ENCODE data around the gene STXBP1.
"Not testable (repeated sequence)": the region's sequence is repeated elsewhere in the genome, so short reads cannot be mapped to it uniquely, and the experiment has no call there.

STXBP1 gene

DNA sequence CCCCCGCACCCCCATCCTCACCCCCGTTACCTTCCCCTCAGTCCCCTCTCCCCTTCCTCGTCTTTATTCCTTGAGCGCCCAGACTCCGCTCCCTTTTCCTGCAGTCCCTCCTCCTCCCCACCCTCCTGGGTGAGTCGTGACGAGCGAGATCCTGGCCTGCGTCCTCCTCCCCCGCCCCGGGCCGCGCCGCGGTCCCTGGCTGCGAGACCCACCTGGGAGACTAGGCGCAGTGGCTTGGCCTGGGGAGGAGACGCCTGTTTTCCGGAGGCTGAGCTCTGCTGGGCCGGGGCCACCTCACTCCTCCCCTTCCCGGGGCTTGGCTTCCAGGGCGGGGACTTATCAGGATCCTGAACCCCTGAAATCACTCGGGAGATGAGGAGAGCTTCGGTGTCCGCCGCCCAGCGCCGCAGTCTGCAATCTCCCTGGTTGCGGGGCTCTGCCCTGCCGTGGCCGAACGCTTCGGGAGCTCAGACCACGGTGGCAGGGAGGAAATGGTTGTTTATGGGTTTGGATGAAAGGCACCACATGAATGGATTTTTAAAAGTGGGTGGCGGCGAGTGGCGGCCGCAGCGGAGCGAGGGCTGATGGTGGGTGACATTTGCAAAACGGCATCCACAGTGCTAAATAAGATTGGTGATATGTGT is 984 bp downstream of the STXBP1 start:
- H3K4me1 ChIP-seq (ENCODE audit: insufficient read depth, low read length): peaks cover 19% of the 10 kb centered on the region
- no peaks in the 10 kb centered on the region for H3K9me3 ChIP-seq (ENCODE audit: low read length)
- peaks cover 13% of the 10 kb centered on the region for H3K27me3 ChIP-seq (ENCODE audit: insufficient read depth, low read length)

GRCh38 chr9:127613583-127613954 is 1.5 kb downstream of the STXBP1 start:
- Histone ChIP-seq H3K9me3 (ENCODE audit: low read length) (no peaks in the 10 kb centered on the region), H3K36me3 (ENCODE audit: insufficient read depth, low read length) (no peaks in the 10 kb centered on the region), H3K4me1 (ENCODE audit: insufficient read depth, low read length) (peaks cover 17% of the 10 kb centered on the region), H2AFZ (ENCODE audit: low read depth, low read length) (peak overlapping the region; percentile 91), H3K4me3 (ENCODE audit: low read length) (peak overlapping the region; percentile 93), H3K27me3 (ENCODE audit: insufficient read depth, low read length) (peaks cover 13% of the 10 kb centered on the region)

More for the DNA sequence above, 984 bp downstream of the STXBP1 start:
- Histone ChIP-seq H2AFZ (ENCODE audit: low read depth, low read length) (peak overlapping the region; percentile 91), H3K36me3 (ENCODE audit: insufficient read depth, low read length) (no peaks in the 10 kb centered on the region), H3K4me3 (ENCODE audit: low read length) (peak overlapping the region; percentile 93)

- Histone ChIP-seq H2AFZ (ENCODE audit: low read depth, low read length) (no peak overlapping the region), H3K27me3 (ENCODE audit: insufficient read depth, low read length) (peaks cover 7% of the 10 kb centered on the region), H3K9me3 (ENCODE audit: low read length) (no peaks in the 10 kb centered on the region), H3K4me3 (ENCODE audit: low read length) (no peak overlapping the region), H3K36me3 (ENCODE audit: insufficient read depth, low read length) (no peaks in the 10 kb centered on the region), H3K4me1 (ENCODE audit: insufficient read depth, low read length) (peaks cover 14% of the 10 kb centered on the region)
Measured at GRCh38 chr9:127614961-127615360, 2.9 kb downstream of the STXBP1 start.

- not testable (repeated sequence) for H3K9me3 ChIP-seq (ENCODE audit: low read length); H3K4me3 ChIP-seq (ENCODE audit: low read length); H3K36me3 ChIP-seq (ENCODE audit: insufficient read depth, low read length); H3K27me3 ChIP-seq (ENCODE audit: insufficient read depth, low read length); H3K4me1 ChIP-seq (ENCODE audit: insufficient read depth, low read length); H2AFZ ChIP-seq (ENCODE audit: low read depth, low read length)
Measured at GRCh38 chr9:127621339-127621970, 9.4 kb downstream of the STXBP1 start.

- H3K36me3 ChIP-seq (ENCODE audit: insufficient read depth, low read length): no peaks in the 10 kb centered on the region
- no peak overlapping the region for H2AFZ ChIP-seq (ENCODE audit: low read depth, low read length)
- H3K4me1 ChIP-seq (ENCODE audit: insufficient read depth, low read length): no peaks in the 10 kb centered on the region
- H3K4me3 ChIP-seq (ENCODE audit: low read length): no peak overlapping the region
- H3K27me3 ChIP-seq (ENCODE audit: insufficient read depth, low read length): no peaks in the 10 kb centered on the region
- H3K9me3 ChIP-seq (ENCODE audit: low read length): no peaks in the 10 kb centered on the region
Measured at GRCh38 chr9:127626752-127627493, 14.8 kb downstream of the STXBP1 start.

DNA sequence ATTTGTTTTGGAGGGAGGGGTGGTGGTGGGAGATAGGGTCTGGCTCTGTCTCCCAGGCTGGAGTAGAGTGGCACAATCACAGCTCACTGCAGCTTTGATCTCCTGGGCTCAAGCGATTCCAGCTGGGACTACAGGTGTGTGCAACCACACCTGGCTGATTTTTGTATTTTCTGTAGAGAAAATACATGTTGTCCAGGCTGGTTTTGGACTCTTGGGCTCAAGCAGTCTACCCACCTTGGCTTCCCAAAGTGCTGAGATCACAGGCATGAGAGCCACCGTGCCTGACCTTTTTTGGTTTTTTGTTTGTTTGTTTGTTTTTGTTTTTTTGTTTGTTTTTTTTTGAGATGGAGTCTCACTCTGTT is 15.4 kb downstream of the STXBP1 start:
- no peak overlapping the region for H3K4me3 ChIP-seq (ENCODE audit: low read length)
- H2AFZ ChIP-seq (ENCODE audit: low read depth, low read length): no peak overlapping the region
- no peaks in the 10 kb centered on the region for H3K9me3 ChIP-seq (ENCODE audit: low read length)
- H3K4me1 ChIP-seq (ENCODE audit: insufficient read depth, low read length): no peaks in the 10 kb centered on the region
- H3K36me3 ChIP-seq (ENCODE audit: insufficient read depth, low read length): no peaks in the 10 kb centered on the region
- no peaks in the 10 kb centered on the region for H3K27me3 ChIP-seq (ENCODE audit: insufficient read depth, low read length)

DNA sequence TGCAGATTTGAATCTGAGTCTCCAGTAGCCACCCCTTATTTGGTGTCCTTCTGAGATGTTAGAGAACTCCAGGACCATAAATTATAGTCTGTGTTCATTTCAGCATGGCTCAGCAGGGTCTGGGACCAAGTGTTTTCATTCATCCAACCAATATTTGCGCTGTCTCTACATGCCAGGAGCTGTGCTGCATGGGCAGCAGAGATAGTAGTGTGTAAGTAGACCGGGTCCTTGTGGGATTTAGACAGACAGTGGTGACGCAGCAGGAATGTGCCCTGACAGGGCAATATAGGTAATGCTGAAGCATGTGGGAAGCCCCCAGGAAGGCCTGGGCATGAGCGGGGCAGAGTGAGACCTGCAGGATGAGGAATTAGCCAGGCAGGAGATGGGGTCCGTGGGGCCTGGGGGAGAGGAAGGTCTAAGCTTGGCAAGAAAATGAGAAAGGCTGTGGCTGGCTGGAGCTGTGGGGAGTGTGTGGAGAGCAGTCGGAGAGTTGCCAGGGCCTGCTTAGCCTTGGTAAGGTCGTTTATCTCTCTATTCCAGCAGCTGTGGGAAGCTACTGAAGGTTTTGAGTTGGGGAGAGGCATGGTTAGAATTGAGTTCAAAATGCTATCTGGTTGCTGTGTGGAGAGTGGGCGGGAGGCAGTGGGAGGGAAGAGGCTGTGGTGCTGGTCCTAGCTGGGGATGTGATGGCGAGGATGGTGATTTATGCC is 16.8 kb downstream of the STXBP1 start:
- no peaks in the 10 kb centered on the region for H3K9me3 ChIP-seq (ENCODE audit: low read length)
- H3K4me3 ChIP-seq (ENCODE audit: low read length): no peak overlapping the region
- no peak overlapping the region for H2AFZ ChIP-seq (ENCODE audit: low read depth, low read length)
- H3K27me3 ChIP-seq (ENCODE audit: insufficient read depth, low read length): no peaks in the 10 kb centered on the region
- no peaks in the 10 kb centered on the region for H3K4me1 ChIP-seq (ENCODE audit: insufficient read depth, low read length)
- no peaks in the 10 kb centered on the region for H3K36me3 ChIP-seq (ENCODE audit: insufficient read depth, low read length)

DNA sequence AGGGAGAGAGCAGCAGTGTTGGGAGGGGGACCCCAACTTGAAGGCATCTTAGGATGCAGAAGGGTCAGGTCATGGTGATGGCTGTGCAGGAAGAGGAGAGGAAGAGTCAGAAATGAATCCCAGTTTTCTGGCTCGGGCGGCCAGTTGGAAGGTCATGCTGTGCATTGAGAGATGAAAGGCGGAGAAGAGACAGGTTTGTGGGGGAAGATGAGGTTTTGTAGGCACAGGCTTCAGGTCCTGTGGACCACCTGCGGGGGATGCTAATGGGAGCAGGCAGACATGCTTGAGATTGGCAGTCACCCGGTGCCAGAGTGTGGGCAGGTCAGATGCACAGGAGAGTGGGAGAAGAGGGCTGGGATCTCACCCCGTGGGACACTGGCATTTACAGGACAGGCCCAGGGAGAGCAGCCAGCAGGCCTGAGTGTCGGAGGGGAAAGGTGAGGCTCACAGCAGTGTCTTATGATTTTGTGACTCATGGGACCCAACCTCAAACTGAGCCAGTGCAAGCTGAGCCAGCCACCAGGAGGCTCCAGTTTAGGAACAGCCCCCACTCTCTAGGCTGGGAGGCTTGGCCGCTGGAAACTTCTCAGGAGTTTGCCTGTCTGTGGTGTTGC is 17.5 kb downstream of the STXBP1 start:
- no peaks in the 10 kb centered on the region for H3K9me3 ChIP-seq (ENCODE audit: low read length)
- no peak overlapping the region for H3K4me3 ChIP-seq (ENCODE audit: low read length)
- no peaks in the 10 kb centered on the region for H3K4me1 ChIP-seq (ENCODE audit: insufficient read depth, low read length)
- no peaks in the 10 kb centered on the region for H3K36me3 ChIP-seq (ENCODE audit: insufficient read depth, low read length)
- no peaks in the 10 kb centered on the region for H3K27me3 ChIP-seq (ENCODE audit: insufficient read depth, low read length)
- no peak overlapping the region for H2AFZ ChIP-seq (ENCODE audit: low read depth, low read length)

DNA sequence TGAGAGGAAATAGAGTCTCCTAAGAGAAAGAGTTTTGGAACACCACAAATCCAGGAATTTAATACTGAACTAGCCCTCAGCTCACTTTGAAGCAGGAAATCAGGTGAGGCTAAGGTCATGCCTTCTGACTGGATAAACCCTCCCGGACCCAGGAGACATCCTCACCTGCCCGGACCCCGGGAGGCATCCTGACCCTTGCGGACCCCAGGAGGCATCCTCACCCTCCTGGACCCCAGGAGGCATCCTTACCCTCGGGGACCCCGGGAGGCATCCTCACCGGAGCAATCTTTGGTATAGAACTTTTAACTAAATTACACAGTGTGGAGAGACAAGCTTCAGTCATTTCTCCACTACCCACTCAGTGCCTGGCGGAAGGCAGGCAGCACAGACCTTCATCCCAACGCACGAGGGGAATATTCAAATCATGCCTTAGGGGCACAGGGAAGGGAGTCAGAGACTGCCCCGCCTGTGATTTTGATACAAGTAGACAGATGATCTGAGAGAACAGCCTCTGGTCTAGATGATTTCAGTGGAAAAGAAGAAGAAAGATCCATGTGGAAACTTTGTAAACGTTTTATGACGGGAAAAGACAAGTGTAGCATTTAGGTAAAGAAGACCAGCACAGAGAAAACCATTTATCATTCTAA is 21.3 kb downstream of the STXBP1 start:
- Histone ChIP-seq H3K4me1 (ENCODE audit: insufficient read depth, low read length) (no peaks in the 10 kb centered on the region), H3K4me3 (ENCODE audit: low read length) (no peak overlapping the region), H3K36me3 (ENCODE audit: insufficient read depth, low read length) (no peaks in the 10 kb centered on the region), H3K27me3 (ENCODE audit: insufficient read depth, low read length) (no peaks in the 10 kb centered on the region), H2AFZ (ENCODE audit: low read depth, low read length) (no peak overlapping the region), H3K9me3 (ENCODE audit: low read length) (no peaks in the 10 kb centered on the region)

GRCh38 chr9:127634021-127634420 is 21.9 kb downstream of the STXBP1 start:
- Histone ChIP-seq H3K9me3 (ENCODE audit: low read length) (no peaks in the 10 kb centered on the region), H3K36me3 (ENCODE audit: insufficient read depth, low read length) (no peaks in the 10 kb centered on the region), H3K27me3 (ENCODE audit: insufficient read depth, low read length) (no peaks in the 10 kb centered on the region), H3K4me1 (ENCODE audit: insufficient read depth, low read length) (no peaks in the 10 kb centered on the region), H2AFZ (ENCODE audit: low read depth, low read length) (no peak overlapping the region), H3K4me3 (ENCODE audit: low read length) (no peak overlapping the region)

DNA sequence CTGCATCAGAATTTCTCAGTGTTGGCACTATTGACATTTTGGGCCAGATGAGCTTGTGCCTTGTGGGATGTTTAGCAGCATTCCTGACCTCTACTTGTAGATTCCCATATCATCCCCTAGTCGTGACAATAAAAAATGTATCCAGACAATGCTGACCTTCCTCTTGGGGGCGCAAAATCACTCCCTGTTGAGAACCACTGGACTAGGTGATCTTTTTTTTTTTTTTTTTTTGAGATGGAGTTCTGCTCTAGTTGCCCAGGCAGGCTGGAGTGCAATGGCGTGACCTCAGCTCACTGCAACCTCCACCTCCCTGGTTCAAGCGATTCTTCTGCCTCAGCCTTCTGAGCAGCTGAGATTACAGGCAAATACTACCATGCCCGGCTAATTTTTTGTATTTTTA is 22.6 kb downstream of the STXBP1 start:
- H2AFZ ChIP-seq (ENCODE audit: low read depth, low read length): no peak overlapping the region

GRCh38 chr9:127635201-127635735 is 23.2 kb downstream of the STXBP1 start:
- Histone ChIP-seq H3K4me1 (ENCODE audit: insufficient read depth, low read length) (no peaks in the 10 kb centered on the region), H2AFZ (ENCODE audit: low read depth, low read length) (no peak overlapping the region), H3K9me3 (ENCODE audit: low read length) (no peaks in the 10 kb centered on the region), H3K36me3 (ENCODE audit: insufficient read depth, low read length) (no peaks in the 10 kb centered on the region), H3K4me3 (ENCODE audit: low read length) (no peak overlapping the region), H3K27me3 (ENCODE audit: insufficient read depth, low read length) (no peaks in the 10 kb centered on the region)

More for the DNA sequence above, 22.6 kb downstream of the STXBP1 start:
- no peaks in the 10 kb centered on the region for H3K27me3 ChIP-seq (ENCODE audit: insufficient read depth, low read length)
- no peaks in the 10 kb centered on the region for H3K36me3 ChIP-seq (ENCODE audit: insufficient read depth, low read length)
- no peaks in the 10 kb centered on the region for H3K9me3 ChIP-seq (ENCODE audit: low read length)
- H3K4me1 ChIP-seq (ENCODE audit: insufficient read depth, low read length): no peaks in the 10 kb centered on the region
- no peak overlapping the region for H3K4me3 ChIP-seq (ENCODE audit: low read length)
